GM12878 (cell line): ENCODE results near the gene RPGRIP1. TPM values are rescaled to one million over a fixed set of nuclear protein-coding genes. Genes with fewer than 3 reads are reported as not detected.
A peak's percentile ranks its signal among the peaks of the same experiment; 100 is the strongest.

ENCODE experiments used
- ATAC-seq: fragments of 200-7000 bp; cut with Tn5 transposase; 3 replicates; pipeline ENCODE4 v1.9.1; 2020; ENCODE audit warnings: mild to moderate bottlenecking, moderate library complexity
- BruUV-seq: library from RNA; stranded (reverse); fragments of 400-500 nt; replicated peaks from 2 replicates; lab custom pipeline; 2021; lab: Mats Ljungman, UMichigan
- CTCF ChIA-PET: fragments of 300-600 bp; sonication (Branson Sonifier 250); formaldehyde crosslinking; extraction: SDS; loops from one replicate; lab custom pipeline; 2021; ENCODE audit warnings: inconsistent platforms; lab: Yijun Ruan, JAX
- POLR2A ChIA-PET: fragments of 350-600 bp; formaldehyde crosslinking; extraction: SDS; loops from one replicate; lab custom pipeline; 2021; ENCODE audit warnings: inconsistent platforms; lab: Charles Lee
- RAD21 ChIA-PET: fragments of 300-600 bp; sonication (Branson Sonifier 250); formaldehyde crosslinking; loops from one replicate; lab custom pipeline; 2023; ENCODE audit warnings: antibody characterized with exemption; ENCODE audit not compliant: unreplicated experiment; lab: Charles Lee
- SMC1A ChIA-PET: fragments of 300-600 bp; sonication (Branson Sonifier 250); formaldehyde crosslinking; loops from one replicate; lab custom pipeline; 2023; ENCODE audit not compliant: unreplicated experiment, uncharacterized antibody; lab: Charles Lee
- DNase-seq: peaks from one replicate; pipeline ENCODE4 v3.0.0-alpha.2; 2011; ENCODE audit warnings: low read depth, low spot score
- FAIRE-seq: peaks from 3 replicates; lab custom pipeline; 2011; peaks lifted over from hg19 to GRCh38; lab: Jason Lieb, UNC
- H2AFZ ChIP-seq: 2 replicates; pipeline ENCODE4 v1.6.0; 2011; ENCODE audit warnings: low read depth, low read length, control low read depth; ENCODE audit not compliant: control insufficient read depth
- H3K27ac ChIP-seq: 2 replicates; pipeline ENCODE4 v1.5.1; 2011; ENCODE audit warnings: control low read depth; ENCODE audit not compliant: control insufficient read depth, insufficient read depth
- H3K27me3 ChIP-seq, 2 experiments: replicated peaks in 1 of 2; 2 replicates each; pipeline versions ENCODE4 v1.6.0 to v1.6.1; 2011; ENCODE audit warnings: low read length in 1 of 2; ENCODE audit not compliant: control insufficient read depth in 2 of 2, insufficient read depth in 2 of 2
- H3K36me3 ChIP-seq, 2 experiments: 2 replicates each; pipeline ENCODE4 v1.5.1; 2011; ENCODE audit warnings: low read length in 1 of 2; ENCODE audit not compliant: control insufficient read depth in 2 of 2, insufficient read depth in 2 of 2
- H3K4me1 ChIP-seq: 2 replicates; pipeline ENCODE4 v1.6.1; 2011; ENCODE audit warnings: mild to moderate bottlenecking, low read length, moderate library complexity, mixed read lengths; ENCODE audit not compliant: control insufficient read depth, insufficient read depth
- H3K4me2 ChIP-seq: 2 replicates; pipeline ENCODE4 v1.6.0; 2011; ENCODE audit warnings: control low read depth; ENCODE audit not compliant: control insufficient read depth, insufficient read depth
- H3K4me3 ChIP-seq: fragments of 200-600 bp; sonication (generic); 2 replicates; pipeline ENCODE4 v1.5.1; 2016
- H3K79me2 ChIP-seq: 2 replicates; pipeline ENCODE4 v1.6.0; 2011; ENCODE audit warnings: low read length; ENCODE audit not compliant: control insufficient read depth, insufficient read depth
- H3K9ac ChIP-seq: 2 replicates; pipeline ENCODE4 v1.8.0; 2011; ENCODE audit warnings: low read length, control low read depth, mixed read lengths; ENCODE audit not compliant: control insufficient read depth, insufficient read depth
- H3K9me3 ChIP-seq: replicated peaks from 3 replicates; pipeline ENCODE4 v1.5.1; 2011; ENCODE audit warnings: mild to moderate bottlenecking, low read length; ENCODE audit not compliant: control insufficient read depth, insufficient read depth
- H4K20me1 ChIP-seq: 2 replicates; pipeline ENCODE4 v1.6.0; 2011; ENCODE audit not compliant: control insufficient read depth, insufficient read depth
- BCL11A ChIP-seq: IDR thresholded peaks from 2 replicates; pipeline ENCODE4 v1.6.1; 2011; ENCODE audit warnings: low read depth, low read length
- CBX3 ChIP-seq: fragments of 200-600 bp; sonication (generic); IDR thresholded peaks from 2 replicates; pipeline ENCODE4 v1.6.1; 2016; ENCODE audit warnings: low read depth, borderline replicate concordance
- CBX5 ChIP-seq: sonication (generic); IDR thresholded peaks from 2 replicates; pipeline ENCODE4 v1.6.1; 2016; ENCODE audit warnings: low read depth, moderate library complexity, mild to moderate bottlenecking, inconsistent platforms
- CHD1 ChIP-seq: IDR thresholded peaks from 2 replicates; pipeline ENCODE4 v1.6.1; 2012; ENCODE audit warnings: low read depth, low read length, improper control_type of control experiment
- CHD4 ChIP-seq: fragments of 200-600 bp; sonication (generic); IDR thresholded peaks from 2 replicates; pipeline ENCODE4 v1.6.1; 2016; ENCODE audit warnings: mild to moderate bottlenecking
- GABPA ChIP-seq: IDR thresholded peaks from 2 replicates; pipeline ENCODE4 v1.6.1; 2014; ENCODE audit warnings: antibody characterized with exemption, low read depth, mild to moderate bottlenecking, inconsistent platforms
- MXI1 ChIP-seq: fragments of 150-350 bp; IDR thresholded peaks from 2 replicates; pipeline ENCODE4 v1.6.1; 2011; ENCODE audit warnings: low read depth, mild to moderate bottlenecking, inconsistent platforms, low read length, improper control_type of control experiment
- NR2C2 ChIP-seq: IDR thresholded peaks from 2 replicates; pipeline ENCODE4 v1.6.1; 2011; ENCODE audit warnings: borderline replicate concordance, low read depth; ENCODE audit not compliant: control insufficient read depth, insufficient read length
- POLR2AphosphoS2 ChIP-seq: IDR thresholded peaks from 2 replicates; pipeline ENCODE4 v1.6.1; 2011; ENCODE audit warnings: low read depth, mild to moderate bottlenecking, low read length, improper control_type of control experiment, moderate library complexity
- POU2F2 ChIP-seq: IDR thresholded peaks from 3 replicates; pipeline ENCODE4 v1.6.1; 2011; ENCODE audit warnings: low read depth, mild to moderate bottlenecking, low read length, borderline replicate concordance
- RUNX3 ChIP-seq: IDR thresholded peaks from 2 replicates; pipeline ENCODE4 v1.6.1; 2012; ENCODE audit warnings: low read length, inconsistent platforms
- SIN3A ChIP-seq: IDR thresholded peaks from 2 replicates; pipeline ENCODE4 v1.6.1; 2012; ENCODE audit warnings: low read depth, low read length, improper control_type of control experiment
- SMAD5 ChIP-seq: IDR thresholded peaks from 2 replicates; pipeline ENCODE4 v1.6.1; 2016; ENCODE audit warnings: antibody characterized with exemption, low read depth
- TCF12 ChIP-seq: IDR thresholded peaks from 2 replicates; pipeline ENCODE4 v1.6.1; 2011; ENCODE audit warnings: low read depth, mild to moderate bottlenecking, low read length
- WGBS: methylation state at CpG from one replicate; pipeline ENCODE4 v1.1.6; 2016; ENCODE audit warnings: low lambda C conversion rate; ENCODE audit not compliant: insufficient replicate concordance, insufficient coverage; ENCODE audit errors: missing lambda C conversion rate; 5-methylcytosine and 5-hydroxymethylcytosine counted together
- in situ Hi-C: fragments of 300-500 bp; cut with MboI; formaldehyde crosslinking; loops from 9 replicates; pipeline ENCODE4 v1.14.3; 2018; ENCODE audit warnings: mixed read lengths
- intact Hi-C: fragments of 100-400 bp; cut with micrococcal nuclease; formaldehyde crosslinking; loops from one replicate; pipeline ENCODE4 v1.14.2; 2022; ENCODE audit not compliant: unreplicated experiment
- polyA plus RNA-seq, 11 experiments: library from polyadenylated mRNA; depleted of rRNA in 4 of 11; unstranded in 6 of 11; stranded (reverse) in 5 of 11; fragments of >200 nt; fragmentation: Nextera tagmentation in 4 of 11; fragmentation: Illumina TruSeq in 1 of 11; extraction: Ambion mirVana in 4 of 11; extraction: Trizol in 1 of 11; gene quantifications; 1 replicate in 1 of 11; 2 replicates in 10 of 11; pipeline versions ENCODE4 v1.2.1 to v1.2.3, GENCODE V29; 2011 to 2016; ENCODE audit warnings: inconsistent platforms in 2 of 11, missing spikeins in 2 of 11, low read depth in 1 of 11
- total RNA-seq, 4 experiments: library from RNA; depleted of rRNA in 3 of 4; stranded (reverse); fragments of >200 nt in 3 of 4; fragmentation: Illumina TruSeq in 1 of 4; extraction: Trizol in 1 of 4; gene quantifications; 2 replicates each; pipeline versions ENCODE4 v1.2.1 to v1.2.3, GENCODE V29; 2013 to 2021
- TF ChIP-seq, protein P1 (sequence below): IDR thresholded peaks from 2 replicates; pipeline ENCODE4 v1.6.1; 2011; ENCODE audit warnings: mild to moderate bottlenecking, low read depth, low read length, moderate library complexity; ENCODE audit not compliant: insufficient replicate concordance
- TF ChIP-seq, protein P2 (sequence below): IDR thresholded peaks from 2 replicates; pipeline ENCODE4 v1.6.1; 2012; ENCODE audit warnings: low read depth, low read length, improper control_type of control experiment
- TF ChIP-seq, protein P3 (sequence below): fragments of 450-650 bp; IDR thresholded peaks from 2 replicates; pipeline ENCODE4 v1.6.1; 2016; ENCODE audit warnings: mild to moderate bottlenecking

RPGRIP1 gene
- total and polyA plus RNA-seq, 10 of the 15 experiments (the other 5 are each of a cell fraction or from before 2014, with no cell fraction given): 0.07 to 1.1 (median 0.30) TPM; not detected in 1

DNA sequence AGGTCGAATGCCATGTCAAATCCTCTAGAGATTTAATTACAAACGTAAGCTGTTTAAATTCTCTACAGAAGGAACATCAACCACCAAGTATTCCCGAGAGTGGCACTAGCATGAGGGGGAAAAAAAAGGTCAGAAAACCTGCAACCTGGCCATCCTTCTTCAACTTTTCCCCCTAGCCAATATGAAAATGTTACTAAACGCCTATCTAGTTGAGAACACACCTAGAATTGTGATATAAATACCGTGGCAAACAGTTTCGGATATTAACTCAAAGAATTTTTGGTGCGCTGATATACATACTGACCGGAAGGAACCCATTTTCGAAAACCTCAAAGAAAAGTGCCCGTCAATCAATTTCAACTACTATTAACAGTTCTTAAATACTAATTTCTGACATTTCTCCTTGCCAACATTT lies 12.4 kb upstream of the RPGRIP1 start:
- in situ Hi-C loops (no loop called here), intact Hi-C loops (loop anchor here (10.0 kb wide), 1 partner anchor 117 kb away; the partner anchor contains the start of gene SUPT16H)
- Histone ChIP-seq H3K27ac (peak overlapping the region; percentile 100), H3K4me3 (peak overlapping the region; percentile 98), H2AFZ (no peak overlapping the region), H3K9ac (peak overlapping the region; percentile 100), H3K9me3 (no peaks in the 10 kb centered on the region), H3K4me1 (peaks cover 26% of the 10 kb centered on the region), H3K27me3 (no peaks in the 10 kb centered on the region), H4K20me1 (peaks cover 18% of the 10 kb centered on the region), H3K36me3 (peaks cover 4 to 21% of the 10 kb centered on the region in 2 experiments), H3K79me2 (peaks cover 69% of the 10 kb centered on the region), H3K4me2 (peak overlapping the region; percentile 50; the same call in 1 of the 2 replicates)
- FAIRE-seq (no peak), ATAC-seq (no peak), DNase-seq (no peak)
- ChIA-PET RAD21 (interaction anchor here (0.7 to 3.0 kb wide), 4 partner anchors 37 to 115 kb away, joined by 3 to 18 read pairs (median 4); no protein-coding TSS in a partner anchor), CTCF (interaction anchor here (1.0 to 1.7 kb wide), 3 partner anchors 10 to 26 kb away, joined by 3 to 4 read pairs (median 3); no protein-coding TSS in a partner anchor), SMC1A (interaction anchor here (0.8 to 2.1 kb wide), 5 partner anchors 12 to 115 kb away, joined by 3 to 7 read pairs (median 3); no protein-coding TSS in a partner anchor), POLR2A (interaction anchor here (1.1 to 1.9 kb wide), 5 partner anchors 12 to 170 kb away, joined by 3 to 6 read pairs (median 4); no protein-coding TSS in a partner anchor)
- TF ChIP-seq, protein P1, sequence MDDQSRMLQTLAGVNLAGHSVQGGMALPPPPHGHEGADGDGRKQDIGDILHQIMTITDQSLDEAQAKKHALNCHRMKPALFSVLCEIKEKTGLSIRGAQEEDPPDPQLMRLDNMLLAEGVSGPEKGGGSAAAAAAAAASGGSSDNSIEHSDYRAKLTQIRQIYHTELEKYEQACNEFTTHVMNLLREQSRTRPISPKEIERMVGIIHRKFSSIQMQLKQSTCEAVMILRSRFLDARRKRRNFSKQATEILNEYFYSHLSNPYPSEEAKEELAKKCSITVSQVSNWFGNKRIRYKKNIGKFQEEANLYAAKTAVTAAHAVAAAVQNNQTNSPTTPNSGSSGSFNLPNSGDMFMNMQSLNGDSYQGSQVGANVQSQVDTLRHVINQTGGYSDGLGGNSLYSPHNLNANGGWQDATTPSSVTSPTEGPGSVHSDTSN: peak; percentile 81
- TF ChIP-seq NR2C2: no peak
- TF ChIP-seq CBX5: no peak
- TF ChIP-seq POLR2AphosphoS2: 0 out of 2 replicates have a peak, but pooled peaks have one; percentile 42
- no peak for TF ChIP-seq GABPA
- peak; percentile 30; the same call in 1 of the 2 replicates for TF ChIP-seq CHD1
- TF ChIP-seq TCF12: no peak
- TF ChIP-seq CHD4: no peak
- TF ChIP-seq POU2F2: 0 out of 3 replicates have a peak, but pooled peaks have one; percentile 18
- no peak for TF ChIP-seq CBX3
- TF ChIP-seq, protein P2, sequence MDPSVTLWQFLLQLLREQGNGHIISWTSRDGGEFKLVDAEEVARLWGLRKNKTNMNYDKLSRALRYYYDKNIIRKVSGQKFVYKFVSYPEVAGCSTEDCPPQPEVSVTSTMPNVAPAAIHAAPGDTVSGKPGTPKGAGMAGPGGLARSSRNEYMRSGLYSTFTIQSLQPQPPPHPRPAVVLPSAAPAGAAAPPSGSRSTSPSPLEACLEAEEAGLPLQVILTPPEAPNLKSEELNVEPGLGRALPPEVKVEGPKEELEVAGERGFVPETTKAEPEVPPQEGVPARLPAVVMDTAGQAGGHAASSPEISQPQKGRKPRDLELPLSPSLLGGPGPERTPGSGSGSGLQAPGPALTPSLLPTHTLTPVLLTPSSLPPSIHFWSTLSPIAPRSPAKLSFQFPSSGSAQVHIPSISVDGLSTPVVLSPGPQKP: 0 out of 2 replicates have a peak, but pooled peaks have one; percentile 21
- peak; percentile 39; the same call in 1 of the 2 replicates for TF ChIP-seq SIN3A
- no peak for TF ChIP-seq SMAD5
- peak; percentile 47; the same call in 1 of the 2 replicates for TF ChIP-seq MXI1
- TF ChIP-seq RUNX3: peak; percentile 63
- TF ChIP-seq BCL11A: no peak
- TF ChIP-seq, protein P3, sequence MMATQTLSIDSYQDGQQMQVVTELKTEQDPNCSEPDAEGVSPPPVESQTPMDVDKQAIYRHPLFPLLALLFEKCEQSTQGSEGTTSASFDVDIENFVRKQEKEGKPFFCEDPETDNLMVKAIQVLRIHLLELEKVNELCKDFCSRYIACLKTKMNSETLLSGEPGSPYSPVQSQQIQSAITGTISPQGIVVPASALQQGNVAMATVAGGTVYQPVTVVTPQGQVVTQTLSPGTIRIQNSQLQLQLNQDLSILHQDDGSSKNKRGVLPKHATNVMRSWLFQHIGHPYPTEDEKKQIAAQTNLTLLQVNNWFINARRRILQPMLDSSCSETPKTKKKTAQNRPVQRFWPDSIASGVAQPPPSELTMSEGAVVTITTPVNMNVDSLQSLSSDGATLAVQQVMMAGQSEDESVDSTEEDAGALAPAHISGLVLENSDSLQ: peak; percentile 97
- BruUV-seq: no TSS peak
- 2% methylated on average over 10 of the region's 10 CpGs for WGBS
